K562 (cell line): ENCODE data around the gene ACOT9. TPM values are rescaled to one million over a fixed set of nuclear protein-coding genes. Genes with fewer than 3 reads are reported as not detected.

Source experiments
- ARNT ChIP-seq, 2 experiments: fragments of 450-650 bp; IDR thresholded peaks; 2 replicates each; pipeline ENCODE4 v1.6.1; 2016; ENCODE audit warnings: mild to moderate bottlenecking in 1 of 2
- CEBPG ChIP-seq, 3 experiments: fragments of 200-800 bp in 1 of 3; sonication (Bioruptor generic) in 1 of 3; sonication (generic) in 1 of 3; formaldehyde crosslinking in 1 of 3; IDR thresholded peaks in 2 of 3; conservative IDR thresholded peaks in 1 of 3; 2 replicates each; pipeline versions ENCODE4 v1.6.1 to v1.8.0; 2016 to 2022; ENCODE audit warnings: missing compliant biosample characterization in 2 of 3, missing genetic modification characterization in 2 of 3, mild to moderate bottlenecking in 1 of 3, missing genetic modification reagents in 1 of 3
- EP400 ChIP-seq: fragments of 450-650 bp; IDR thresholded peaks from 2 replicates; pipeline ENCODE4 v1.6.1; 2017; ENCODE audit warnings: antibody characterized with exemption, mild to moderate bottlenecking, moderate library complexity
- FOXK1 ChIP-seq: sonication (generic); formaldehyde crosslinking; IDR thresholded peaks from 2 replicates; pipeline ENCODE4 v1.8.0; 2022; ENCODE audit warnings: missing genetic modification reagents, mild to moderate bottlenecking, borderline replicate concordance
- MGA ChIP-seq: fragments of 450-650 bp; IDR thresholded peaks from 2 replicates; pipeline ENCODE4 v1.6.1; 2016; ENCODE audit warnings: mild to moderate bottlenecking, moderate library complexity
- TFAP4 ChIP-seq: sonication (generic); formaldehyde crosslinking; IDR thresholded peaks from 2 replicates; pipeline ENCODE4 v1.8.0; 2022; ENCODE audit warnings: missing genetic modification reagents, mild to moderate bottlenecking, moderate library complexity, borderline replicate concordance
- THRB ChIP-seq: fragments of 450-650 bp; formaldehyde crosslinking; conservative IDR thresholded peaks from 2 replicates; pipeline ENCODE4 v1.4.0; 2022; ENCODE audit warnings: mild to moderate bottlenecking, missing genetic modification characterization
- TRIM24 ChIP-seq, 2 experiments: fragments of 450-650 bp; IDR thresholded peaks; 2 replicates each; pipeline ENCODE4 v1.6.1; 2016
- ZBTB34 ChIP-seq: fragments of 250-450 bp; sonication (Bioruptor Pico); IDR thresholded peaks from 2 replicates; pipeline ENCODE4 v1.8.0; 2021; ENCODE audit warnings: mild to moderate bottlenecking, moderate library complexity
- polyA plus RNA-seq, 8 experiments: library from polyadenylated mRNA; depleted of rRNA in 4 of 8; stranded (reverse) in 5 of 8; unstranded in 3 of 8; fragments of >200 nt; fragmentation: Nextera tagmentation in 2 of 8; fragmentation: Illumina TruSeq in 1 of 8; extraction: Ambion mirVana in 2 of 8; extraction: Trizol in 1 of 8; gene quantifications; 2 replicates each; pipeline versions ENCODE4 v1.2.1 to v1.2.3, GENCODE V29; 2011 to 2014; ENCODE audit warnings: inconsistent platforms in 1 of 8, missing spikeins in 1 of 8
- total RNA-seq, 7 experiments: library from RNA; depleted of rRNA in 6 of 7; stranded (reverse); fragments of >200 nt in 6 of 7; fragmentation: Illumina TruSeq in 2 of 7; extraction: Trizol in 2 of 7; gene quantifications; 2 replicates each; pipeline versions ENCODE4 v1.2.1 to v1.2.3, GENCODE V29; 2011 to 2021; ENCODE audit warnings: low replicate concordance in 1 of 7

ACOT9 gene
- total and polyA plus RNA-seq, 9 of the 15 experiments (the other 6 are each of a cell fraction or from before 2014, with no cell fraction given) = 31.2 to 80.9 (median 45.3) TPM

GRCh38 chrX:23742697-23743622 is at the start of gene ACOT9 (continued):
- peak; percentile 55 for TF ChIP-seq CEBPG (CRISPR knock-in tag; IDR thresholded peaks at IDR 0.05)
- no peak for TF ChIP-seq CEBPG (tag; conservative IDR thresholded peaks at IDR 0.05 in 1 of 2, IDR thresholded peaks at IDR 0.05 in 1 of 2)
- peak; percentile 68 for TF ChIP-seq TFAP4
- TF ChIP-seq ZBTB34 (CRISPR knock-in tag) = no peak
- no peak for TF ChIP-seq ARNT (IDR thresholded peaks at IDR 0.05)
- peak; percentile 69; the same call in 1 of the 2 replicates for TF ChIP-seq EP400
- TF ChIP-seq MGA = peak; percentile 66
- TF ChIP-seq TRIM24 (IDR thresholded peaks at IDR 0.05) = no peak
- no peak for TF ChIP-seq FOXK1 (CRISPR knock-in tag)
- no peak for TF ChIP-seq THRB
